Activated B cell treated with CpG ODN at 0.5 μM for 24 hours (primary cell): ENCODE results near the gene CLDND1. TPM values are rescaled to one million over a fixed set of nuclear protein-coding genes. Genes with fewer than 3 reads are reported as not detected.

ENCODE experiments used
- ATAC-seq: fragments of 200-7000 bp; cut with Tn5 transposase; one replicate; pipeline ENCODE4 v1.10.0; 2021; ENCODE audit warnings: low read depth, mild to moderate bottlenecking, moderate library complexity
- CTCF ChIA-PET: fragments of 350-600 bp; sonication (Branson Sonifier 250); formaldehyde crosslinking; loops from one replicate; lab custom pipeline; 2021; ENCODE audit warnings: antibody characterized with exemption; lab: Charles Lee
- POLR2A ChIA-PET: fragments of 350-600 bp; sonication (Branson Sonifier 250); formaldehyde crosslinking; loops from one replicate; lab custom pipeline; 2021; ENCODE audit warnings: antibody characterized with exemption; lab: Charles Lee
- DNase-seq: peaks from one replicate; pipeline ENCODE4 v3.0.0; 2022
- H3K27ac Mint-ChIP-seq: one replicate; pipeline ENCODE4 v1.8.0; 2020; ENCODE audit warnings: mixed read lengths
- H3K27me3 Mint-ChIP-seq: one replicate; pipeline ENCODE4 v1.8.0; 2021; ENCODE audit warnings: mixed read lengths
- H3K36me3 Mint-ChIP-seq: one replicate; pipeline ENCODE4 v1.8.0; 2021; ENCODE audit warnings: low read depth, mixed read lengths
- H3K4me1 Mint-ChIP-seq: one replicate; pipeline ENCODE4 v1.8.0; 2021; ENCODE audit warnings: mixed read lengths
- H3K4me3 Mint-ChIP-seq: one replicate; pipeline ENCODE4 v1.8.0; 2020; ENCODE audit warnings: mild to moderate bottlenecking, mixed read lengths
- H3K9me3 Mint-ChIP-seq: one replicate; pipeline ENCODE4 v1.8.0; 2020; ENCODE audit warnings: mixed read lengths
- CTCF ChIP-seq: fragments of 200-600 bp; IDR thresholded peaks from one replicate; pipeline ENCODE4 v1.8.0; 2022; ENCODE audit warnings: antibody characterized with exemption, mild to moderate bottlenecking
- intact Hi-C: fragments of 100-400 bp; cut with micrococcal nuclease; formaldehyde crosslinking; loops from one replicate; pipeline ENCODE4 v1.15.1; 2024
- total RNA-seq: library from RNA; stranded (reverse); gene quantifications from 2 replicates; pipeline ENCODE4 v1.2.3, GENCODE V29; 2022

The CLDND1 gene
- total RNA-seq, 1 donor from 2014 or later = 140 TPM

DNA sequence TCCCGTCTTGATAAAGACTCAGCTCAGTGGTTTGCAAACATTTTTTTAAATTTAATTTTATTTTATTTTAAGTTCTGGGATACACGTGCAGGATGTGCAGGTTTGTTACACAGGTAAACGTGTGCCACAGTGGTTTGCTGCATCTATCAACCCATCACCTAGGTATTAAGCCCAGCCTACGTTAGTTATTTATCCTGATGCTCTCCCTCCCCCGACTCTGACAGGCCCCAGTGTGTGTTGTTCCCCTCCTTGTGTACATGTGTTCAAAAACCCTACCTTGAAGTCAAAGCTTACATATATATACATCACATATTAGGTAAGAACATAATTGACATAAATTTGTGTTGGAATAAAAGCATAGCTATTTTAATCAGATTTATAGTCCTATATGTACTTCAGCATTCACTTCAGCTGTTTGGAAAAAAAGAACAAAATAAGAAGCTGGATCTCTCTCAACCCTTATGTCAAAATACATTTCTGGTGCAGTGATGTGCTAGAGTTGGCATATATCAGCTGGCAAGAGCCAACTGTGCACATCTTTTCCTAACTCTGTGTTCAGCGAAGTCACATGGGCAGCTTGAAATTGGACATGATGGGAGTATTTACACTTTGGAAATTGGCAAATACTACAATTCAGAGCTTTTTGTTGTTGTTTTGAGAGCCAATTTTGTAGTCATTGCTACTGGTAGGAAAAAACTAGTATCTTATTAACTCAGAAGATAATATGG lies 35.6 kb upstream of the CLDND1 start:
- DNase-seq = no peak
- H3K4me3 Mint-ChIP-seq = no peak overlapping the region
- no peak for ATAC-seq
- peak overlapping the region; percentile 0 for H3K27ac Mint-ChIP-seq
- no peak for TF ChIP-seq CTCF
- intact Hi-C loops = no loop called here
- H3K9me3 Mint-ChIP-seq = peaks cover 3% of the 10 kb centered on the region
- H3K27me3 Mint-ChIP-seq = peaks cover 2% of the 10 kb centered on the region
- H3K4me1 Mint-ChIP-seq = peaks cover 51% of the 10 kb centered on the region
- ChIA-PET POLR2A (interaction anchor here (1.4 to 4.5 kb wide), 2 partner anchors 22 to 35 kb away, joined by 4 to 57 read pairs; partner anchors contain the start of gene CLDND1), CTCF (interaction anchor here (1.6 kb wide), 1 partner anchor 14 kb away, joined by 4 read pairs; no protein-coding TSS in a partner anchor)
- H3K36me3 Mint-ChIP-seq = no peaks in the 10 kb centered on the region

DNA sequence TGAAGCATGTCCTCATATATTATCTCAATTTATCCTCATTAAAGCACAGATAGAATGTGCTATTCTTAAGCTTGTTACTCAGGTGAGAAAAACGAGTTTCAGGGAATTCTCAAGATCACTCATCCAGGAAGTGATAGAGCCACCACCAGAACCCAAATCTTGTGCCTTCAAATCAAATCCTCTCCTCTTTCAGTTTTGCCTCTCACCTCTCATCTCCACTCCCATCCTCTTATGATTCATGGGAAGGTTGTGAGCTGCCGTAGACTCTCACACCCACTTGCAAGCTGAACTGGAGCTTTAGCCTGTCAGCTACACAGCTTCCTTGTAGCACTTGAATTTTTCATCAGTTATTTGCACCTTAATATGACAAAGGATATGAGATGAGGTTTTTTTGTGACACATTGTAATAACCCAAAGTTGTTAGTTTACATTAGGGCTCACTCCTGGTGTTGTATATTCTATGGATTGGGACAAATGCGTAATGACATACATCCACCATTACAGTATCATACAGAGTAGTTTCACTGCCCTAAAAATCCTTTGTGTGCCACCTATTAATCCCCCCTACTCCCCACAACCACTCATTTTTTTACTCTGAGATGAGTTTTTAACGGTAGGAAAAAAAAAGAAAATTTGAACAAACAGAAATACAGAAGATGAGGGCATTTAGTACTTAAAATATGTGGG lies 34.8 kb upstream of the CLDND1 start:
- TF ChIP-seq CTCF = no peak
- Mint-ChIP-seq H3K27ac (peak overlapping the region; percentile 80), H3K36me3 (no peaks in the 10 kb centered on the region), H3K4me1 (peaks cover 54% of the 10 kb centered on the region), H3K27me3 (peaks cover 2% of the 10 kb centered on the region), H3K4me3 (no peak overlapping the region), H3K9me3 (peaks cover 3% of the 10 kb centered on the region)
- no peak for DNase-seq
- no peak for ATAC-seq
- ChIA-PET POLR2A (interaction anchor here (0.9 to 4.5 kb wide), 5 partner anchors 14 to 35 kb away, joined by 3 to 57 read pairs (median 6); partner anchors contain the start of gene CLDND1), CTCF (no interaction called here)
- intact Hi-C loops = loop anchor here (2.0 kb wide), 1 partner anchor 15 kb away; no protein-coding TSS in a partner anchor

DNA sequence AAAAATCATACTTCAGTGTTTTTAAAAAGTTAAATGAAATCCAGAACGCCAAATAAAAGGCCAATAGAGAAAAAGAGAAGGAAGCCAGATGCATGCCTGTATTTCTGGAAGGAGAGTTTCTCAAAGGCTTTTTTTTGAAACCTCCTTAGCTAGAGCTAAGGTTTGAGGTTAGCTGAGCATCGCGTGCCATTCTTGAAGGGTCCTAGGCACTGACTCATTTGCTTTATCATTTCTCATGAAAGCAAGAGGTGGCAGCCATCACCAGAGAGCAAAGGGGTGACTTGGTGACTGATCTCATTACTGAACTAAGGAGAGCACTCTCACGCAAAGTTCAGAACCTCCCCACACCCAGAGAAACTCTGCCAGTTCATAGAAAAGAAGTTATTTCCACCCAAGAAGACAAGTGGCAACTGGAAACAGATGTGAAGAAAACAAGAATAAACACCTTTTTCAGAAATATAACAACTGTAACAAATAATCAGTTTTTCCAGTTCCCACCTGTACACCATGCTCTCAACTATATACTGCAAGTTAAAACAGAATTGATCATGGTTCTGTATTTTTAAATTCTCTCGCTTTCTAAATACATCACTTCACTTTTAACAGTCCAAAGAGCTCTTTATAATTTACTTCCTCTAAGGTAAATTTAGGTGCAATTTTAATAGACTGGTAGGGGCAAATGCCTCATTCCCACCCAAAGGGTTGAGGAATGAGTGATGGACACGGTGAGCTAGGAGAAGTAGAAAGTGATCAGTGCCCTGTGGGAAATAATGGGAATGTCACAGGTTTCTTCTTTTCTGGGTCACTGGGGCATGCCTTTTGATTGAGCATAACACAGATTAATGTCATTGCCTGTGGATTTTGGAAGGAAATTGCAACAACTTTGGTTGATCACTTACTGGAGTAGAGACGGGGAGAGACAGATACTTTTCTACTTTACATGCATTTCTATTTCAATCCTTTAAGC lies 33.7 kb upstream of the CLDND1 start:
- POLR2A ChIA-PET = interaction anchor here (0.6 to 4.5 kb wide), 9 partner anchors 13 to 37 kb away, joined by 3 to 57 read pairs (median 5); partner anchors contain the start of genes CLDND1, CPOX and GPR15
- Mint-ChIP-seq H3K9me3 (peaks cover 3% of the 10 kb centered on the region), H3K4me1 (peaks cover 56% of the 10 kb centered on the region), H3K27me3 (peaks cover 2% of the 10 kb centered on the region), H3K27ac (peak overlapping the region; percentile 80), H3K4me3 (peak overlapping the region; percentile 42), H3K36me3 (no peaks in the 10 kb centered on the region)
- no peak for TF ChIP-seq CTCF
- DNase-seq (no peak), ATAC-seq (peak; percentile 76)
- CTCF ChIA-PET = no interaction called here
- intact Hi-C loops = loop anchor here (1.0 to 2.0 kb wide), 4 partner anchors 16 to 34 kb away; partner anchors contain the start of gene CLDND1

GRCh38 chr3:98555025-98555379 lies 32.3 kb upstream of the CLDND1 start:
- H3K4me3 Mint-ChIP-seq = no peak overlapping the region
- peak overlapping the region; percentile 54 for H3K27ac Mint-ChIP-seq
- H3K36me3 Mint-ChIP-seq = no peaks in the 10 kb centered on the region
- CTCF ChIA-PET = no interaction called here
- intact Hi-C loops = no loop called here
- peaks cover 3% of the 10 kb centered on the region for H3K9me3 Mint-ChIP-seq
- H3K27me3 Mint-ChIP-seq = peaks cover 2% of the 10 kb centered on the region
- ATAC-seq (no peak), DNase-seq (no peak)
- H3K4me1 Mint-ChIP-seq = peaks cover 55% of the 10 kb centered on the region
- TF ChIP-seq CTCF = no peak
- POLR2A ChIA-PET = interaction anchor here (1.0 to 4.5 kb wide), 4 partner anchors 18 to 32 kb away, joined by 3 to 57 read pairs (median 7); partner anchors contain the start of genes CLDND1 and GPR15
